ENCODE results near the gene NINL. TPM values are rescaled to one million over a fixed set of nuclear protein-coding genes. Genes with fewer than 3 reads are reported as not detected.
A peak's percentile ranks its signal among the peaks of the same experiment; 100 is the strongest.

The NINL gene
- total and polyA plus RNA-seq, 2 of the 4 experiments (the other 2 are of a cell fraction), result 3.0 to 10.4 TPM

DNA sequence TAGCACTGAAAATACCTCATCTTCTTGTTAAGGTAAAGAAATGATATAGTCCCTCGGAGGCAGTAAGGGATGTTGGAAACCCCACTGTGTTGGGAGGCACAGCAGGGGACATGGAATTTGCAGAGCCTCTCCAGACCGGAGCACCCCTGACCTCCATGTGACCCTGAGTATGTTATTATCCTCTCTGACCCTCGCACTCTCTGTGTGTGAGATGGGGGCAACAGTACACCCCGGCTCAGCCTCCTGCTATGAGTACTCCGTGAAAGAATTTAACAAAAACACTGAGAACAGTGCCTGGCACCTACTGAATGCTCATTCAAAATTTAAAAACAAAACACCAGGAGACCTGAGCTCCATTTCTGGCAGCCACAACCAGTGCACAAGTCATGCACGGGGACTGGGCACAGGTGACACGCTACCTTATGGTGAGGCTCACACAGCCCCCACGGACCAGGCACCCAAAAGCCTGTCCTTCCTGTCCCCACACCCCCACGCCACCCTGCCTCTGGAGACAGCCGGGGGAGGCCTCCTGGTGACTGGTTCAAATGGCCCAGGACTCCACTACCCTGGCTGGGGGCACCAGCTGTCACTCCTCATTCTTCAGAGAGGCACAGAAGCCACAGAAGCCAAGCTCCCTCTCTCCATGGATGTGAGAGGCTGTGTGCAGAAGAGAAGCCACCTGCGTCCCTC, 6.1 kb downstream of the NINL start:
- Histone ChIP-seq H4K20me1 (ENCODE audit: insufficient read depth, low read length) (peaks cover 19% of the 10 kb centered on the region), H3K9me1 (ENCODE audit: insufficient read depth, low read length) (peaks cover 13% of the 10 kb centered on the region), H3K9me3 (ENCODE audit: control insufficient read depth, insufficient read depth, low read length) (no peaks in the 10 kb centered on the region), H3K9ac (ENCODE audit: low read depth, low read length) (no peak overlapping the region), H2BK120ac (ENCODE audit: low read depth, low read length) (no peak overlapping the region), H3K27me3 (ENCODE audit: control insufficient read depth, insufficient read depth, low read length) (no peaks in the 10 kb centered on the region), H3K4ac (ENCODE audit: low read depth, low read length) (no peak overlapping the region), H4K5ac (ENCODE audit: low read depth, low read length) (no peak overlapping the region), H3K56ac (ENCODE audit: extremely low read depth, insufficient read depth, low read length) (no peak overlapping the region), H3K4me2 (ENCODE audit: low read depth, low read length) (peak overlapping the region; percentile 48; the same call in 1 of the 2 replicates), H3K79me1 (ENCODE audit: low read depth in 1 of 2, low read length in 2 of 2) (peaks cover 37 to 64% of the 10 kb centered on the region in 2 experiments), H2AK9ac (replicated peaks; ENCODE audit: low read depth, low read length, poor library complexity) (no peak overlapping the region), H3K4me1 (ENCODE audit: control insufficient read depth, insufficient read depth, low read length) (peaks cover 8% of the 10 kb centered on the region), H2BK20ac (ENCODE audit: low read depth, low read length) (no peak overlapping the region), H2BK5ac (ENCODE audit: low read depth, low read length, poor library complexity, severe bottlenecking) (no peak overlapping the region), H4K91ac (ENCODE audit: insufficient read depth, low read depth, low read length) (no peak overlapping the region), H2BK15ac (ENCODE audit: low read depth, low read length) (no peak overlapping the region), H3K23ac (ENCODE audit: low read depth, low read length) (peak overlapping the region; percentile 34; the same call in 1 of the 2 replicates), H2AFZ (replicated peaks; ENCODE audit: low read length, poor library complexity) (no peak overlapping the region), H2AK5ac (ENCODE audit: low read depth, low read length) (no peak overlapping the region), H3K36me3 (ENCODE audit: control insufficient read depth, insufficient read depth, low read length) (peaks cover 3% of the 10 kb centered on the region; the same call in 1 of the 2 replicates), H3K18ac (ENCODE audit: low read depth, low read length) (no peak overlapping the region), H3K27ac (ENCODE audit: insufficient read depth, low read length) (no peak overlapping the region), H4K8ac (ENCODE audit: low read depth in 2 of 2, low read length in 2 of 2) (no peak overlapping the region), H3K4me3 (ENCODE audit: insufficient read depth, low read depth, low read length) (no peak overlapping the region), H3K14ac (replicated peaks; ENCODE audit: low read depth, low read length) (no peak overlapping the region)
- ChIA-PET CTCF (no interaction called here), POLR2A (ENCODE audit: unreplicated experiment) (no interaction called here)
- intact Hi-C loops (cut with micrococcal nuclease) (no loop called here), dilution Hi-C loops (cut with HindIII; ENCODE audit: low sequenced_read_pairs, unreplicated experiment) (no loop called here), in situ Hi-C loops (cut with MboI; ENCODE audit: low sequenced_read_pairs) (loop anchor here (25.0 kb wide), 1 partner anchor 592 kb away; the partner anchor contains the start of gene APMAP)
- BruUV-seq (replicated peaks), result no TSS peak
- TF ChIP-seq RFX5 (IDR thresholded peaks at IDR 0.05; ENCODE audit: low read depth, low read length), result no peak
- TF ChIP-seq, protein P1, sequence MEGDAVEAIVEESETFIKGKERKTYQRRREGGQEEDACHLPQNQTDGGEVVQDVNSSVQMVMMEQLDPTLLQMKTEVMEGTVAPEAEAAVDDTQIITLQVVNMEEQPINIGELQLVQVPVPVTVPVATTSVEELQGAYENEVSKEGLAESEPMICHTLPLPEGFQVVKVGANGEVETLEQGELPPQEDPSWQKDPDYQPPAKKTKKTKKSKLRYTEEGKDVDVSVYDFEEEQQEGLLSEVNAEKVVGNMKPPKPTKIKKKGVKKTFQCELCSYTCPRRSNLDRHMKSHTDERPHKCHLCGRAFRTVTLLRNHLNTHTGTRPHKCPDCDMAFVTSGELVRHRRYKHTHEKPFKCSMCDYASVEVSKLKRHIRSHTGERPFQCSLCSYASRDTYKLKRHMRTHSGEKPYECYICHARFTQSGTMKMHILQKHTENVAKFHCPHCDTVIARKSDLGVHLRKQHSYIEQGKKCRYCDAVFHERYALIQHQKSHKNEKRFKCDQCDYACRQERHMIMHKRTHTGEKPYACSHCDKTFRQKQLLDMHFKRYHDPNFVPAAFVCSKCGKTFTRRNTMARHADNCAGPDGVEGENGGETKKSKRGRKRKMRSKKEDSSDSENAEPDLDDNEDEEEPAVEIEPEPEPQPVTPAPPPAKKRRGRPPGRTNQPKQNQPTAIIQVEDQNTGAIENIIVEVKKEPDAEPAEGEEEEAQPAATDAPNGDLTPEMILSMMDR (conservative IDR thresholded peaks at IDR 0.05; ENCODE audit: low read depth, low read length), result no peak
- no peak for TF ChIP-seq NFE2L2 (IDR thresholded peaks at IDR 0.05; ENCODE audit: low read depth, low read length)
- TF ChIP-seq RAD21 (IDR thresholded peaks at IDR 0.05; ENCODE audit: low read length), result no peak
- no peak for TF ChIP-seq MAFK (IDR thresholded peaks at IDR 0.05; ENCODE audit: low read depth, low read length)
- TF ChIP-seq BHLHE40 (IDR thresholded peaks at IDR 0.05; ENCODE audit: low read depth, low read length), result no peak
- no peak for TF ChIP-seq CEBPB (IDR thresholded peaks at IDR 0.05; ENCODE audit: low read depth, low read length)
- no peak for TF ChIP-seq MXI1 (IDR thresholded peaks at IDR 0.05; ENCODE audit: borderline replicate concordance, low read depth, low read length)
- TF ChIP-seq, protein P2, sequence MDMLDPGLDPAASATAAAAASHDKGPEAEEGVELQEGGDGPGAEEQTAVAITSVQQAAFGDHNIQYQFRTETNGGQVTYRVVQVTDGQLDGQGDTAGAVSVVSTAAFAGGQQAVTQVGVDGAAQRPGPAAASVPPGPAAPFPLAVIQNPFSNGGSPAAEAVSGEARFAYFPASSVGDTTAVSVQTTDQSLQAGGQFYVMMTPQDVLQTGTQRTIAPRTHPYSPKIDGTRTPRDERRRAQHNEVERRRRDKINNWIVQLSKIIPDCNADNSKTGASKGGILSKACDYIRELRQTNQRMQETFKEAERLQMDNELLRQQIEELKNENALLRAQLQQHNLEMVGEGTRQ (IDR thresholded peaks at IDR 0.05; ENCODE audit: low read depth, low read length), result no peak
- TF ChIP-seq POLR2A (IDR thresholded peaks at IDR 0.05; ENCODE audit: low read depth, low read length), result no peak
- no peak for TF ChIP-seq MAZ (IDR thresholded peaks at IDR 0.05; ENCODE audit: borderline replicate concordance, low read depth, low read length)
- TF ChIP-seq FOS (IDR thresholded peaks at IDR 0.05; ENCODE audit: low read depth, low read length), result no peak
- ATAC-seq (ENCODE audit: low read depth) (peak; percentile 75), DNase-seq (no peak)
- 20% methylated on average over 1 of the region's 11 CpGs; no CpG with 5 or more reads in 1 of the 2 experiments for WGBS, 2 experiments (ENCODE audit: extremely low coverage in 2 of 2, insufficient read length in 1 of 2)
